Measurements from ENCODE around the gene PDK2.

- peak; percentile 43 to 49 for TF ChIP-seq CTCF (conservative IDR thresholded peaks at IDR 0.05 in 1 of 2, IDR thresholded peaks at IDR 0.05 in 1 of 2; ENCODE audit: low read depth in 1 of 2, low read length in 2 of 2)
- TF ChIP-seq EZH2 (IDR thresholded peaks at IDR 0.05; ENCODE audit: low read length, missing control alignments) = no peak
Measured at GRCh38 chr17:50117202-50118051, 22.3 kb downstream of the PDK2 start.

All from fibroblast of lung (primary cell).